Measurements from ENCODE around the gene ZBTB18. TPM values are rescaled to one million over a fixed set of nuclear protein-coding genes. Genes with fewer than 3 reads are reported as not detected.

ZBTB18 gene
- total RNA-seq, 1 donor, result 12.1 TPM

- no peak for DNase-seq (ENCODE audit: low read depth)
- no peak overlapping the region for H3K4me3 ChIP-seq (ENCODE audit: low read depth, low read length)
- TF ChIP-seq CTCF (IDR thresholded peaks at IDR 0.05; ENCODE audit: insufficient read depth, low read depth, low read length), result no peak
These were observed 23.6 kb downstream of the ZBTB18 start for GRCh38 chr1:244074559-244075171.

DNA sequence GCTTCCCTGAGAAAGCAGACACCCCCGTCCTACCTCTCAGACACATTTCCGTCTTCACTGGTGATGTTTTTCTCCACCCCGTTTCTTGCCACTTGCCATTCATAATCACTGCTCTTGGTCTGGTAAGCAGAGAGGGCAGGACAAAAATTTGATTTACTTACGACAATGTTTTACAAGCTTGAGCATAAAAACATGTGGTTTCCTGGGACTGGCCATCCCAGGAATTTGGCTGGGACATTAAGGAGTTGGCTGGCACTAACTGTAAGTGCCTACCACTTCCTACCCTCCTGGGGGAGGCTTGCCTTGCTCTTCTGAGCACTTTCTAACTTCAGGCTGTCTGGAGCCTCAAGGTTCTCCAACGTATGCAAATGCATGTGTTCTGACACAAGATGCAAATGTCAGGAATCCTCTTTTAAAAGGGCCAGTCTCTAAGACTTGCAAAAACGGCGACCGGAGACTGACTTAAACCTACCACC lies 24.2 kb downstream of the ZBTB18 start:
- peak; percentile 3 for DNase-seq (ENCODE audit: low read depth)
- TF ChIP-seq CTCF (IDR thresholded peaks at IDR 0.05; ENCODE audit: insufficient read depth, low read depth, low read length), result no peak
- H3K4me3 ChIP-seq (ENCODE audit: low read depth, low read length), result no peak overlapping the region

DNA sequence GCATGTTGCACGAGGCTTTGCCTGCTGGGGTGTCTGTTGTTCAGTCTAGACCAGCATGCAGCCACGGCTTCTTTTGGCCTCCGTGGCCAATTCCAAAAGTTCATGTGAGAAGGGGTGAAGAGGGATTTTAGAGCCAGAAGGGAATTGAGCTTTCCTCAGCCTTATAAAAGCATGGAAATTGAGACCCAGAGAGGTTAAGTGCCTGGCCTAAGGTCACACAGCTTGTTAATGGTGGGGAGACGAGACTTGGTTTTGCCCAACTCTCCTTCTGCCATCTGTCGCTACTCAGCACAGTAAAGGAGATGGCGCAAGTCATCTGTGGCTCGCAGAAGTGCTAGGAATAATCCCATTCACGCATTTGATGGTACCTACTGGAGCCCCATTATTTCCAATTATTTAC lies 25.7 kb downstream of the ZBTB18 start:
- no peak for TF ChIP-seq CTCF (IDR thresholded peaks at IDR 0.05; ENCODE audit: insufficient read depth, low read depth, low read length)
- no peak for DNase-seq (ENCODE audit: low read depth)

GRCh38 chr1:244077473-244078220 lies 26.6 kb downstream of the ZBTB18 start:
- H3K4me3 ChIP-seq (ENCODE audit: low read depth, low read length), result no peak overlapping the region

More for the DNA sequence above, 25.7 kb downstream of the ZBTB18 start:
- H3K4me3 ChIP-seq (ENCODE audit: low read depth, low read length), result no peak overlapping the region

DNA sequence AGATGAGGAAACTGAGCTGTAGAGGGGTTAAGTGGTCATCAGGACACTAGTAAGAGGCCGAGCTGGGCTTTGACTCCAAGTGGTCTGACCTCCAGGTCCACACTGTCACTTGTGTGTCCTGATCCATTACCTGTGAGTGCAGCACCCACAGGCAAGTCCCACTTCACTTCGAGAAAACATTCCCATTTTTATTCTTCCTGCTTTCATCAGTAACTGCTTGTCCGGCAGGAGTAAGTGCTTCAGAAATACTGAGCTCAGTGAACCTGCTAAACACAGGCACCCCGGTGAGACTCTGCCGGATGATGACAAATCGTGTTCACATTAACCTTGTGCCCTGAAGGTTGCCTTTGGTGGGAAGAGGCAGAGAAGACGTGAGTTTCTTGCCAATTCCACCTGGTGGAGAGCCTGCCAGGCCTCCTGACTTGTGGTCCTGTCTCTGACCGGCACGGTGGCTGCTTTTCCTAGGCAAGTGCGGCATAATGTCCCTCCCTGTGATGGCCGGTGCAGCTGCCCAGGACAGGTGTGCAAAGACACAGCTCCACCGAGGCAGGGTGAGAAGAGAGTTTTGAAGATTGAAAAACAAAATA lies 29.4 kb downstream of the ZBTB18 start:
- H3K4me3 ChIP-seq (ENCODE audit: low read depth, low read length), result no peak overlapping the region
- DNase-seq (ENCODE audit: low read depth), result no peak
- TF ChIP-seq CTCF (IDR thresholded peaks at IDR 0.05; ENCODE audit: insufficient read depth, low read depth, low read length), result no peak

More at GRCh38 chr1:244077473-244078220, 26.6 kb downstream of the ZBTB18 start:
- TF ChIP-seq CTCF (IDR thresholded peaks at IDR 0.05; ENCODE audit: insufficient read depth, low read depth, low read length), result no peak
- no peak for DNase-seq (ENCODE audit: low read depth)

DNA sequence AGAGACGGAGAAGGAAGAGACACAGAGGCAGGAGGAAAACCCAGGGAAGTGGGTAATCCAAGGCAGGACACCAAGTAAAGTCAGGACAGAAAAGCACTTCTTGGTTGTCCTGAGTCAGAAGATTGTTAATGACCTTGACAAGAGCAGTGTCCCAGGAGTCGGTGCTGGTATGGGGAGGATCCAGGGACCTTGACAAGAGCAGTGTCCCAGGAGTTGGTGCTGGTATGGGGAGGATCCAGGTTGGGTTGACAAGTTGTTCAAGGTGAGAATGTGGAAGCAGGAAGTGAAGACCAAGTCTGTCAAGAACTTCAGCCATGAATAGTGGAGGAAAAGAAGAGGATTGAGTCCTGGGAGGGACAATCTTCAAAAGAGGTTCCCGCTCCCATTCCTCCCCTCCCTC lies 31.9 kb downstream of the ZBTB18 start:
- no peak for TF ChIP-seq CTCF (IDR thresholded peaks at IDR 0.05; ENCODE audit: insufficient read depth, low read depth, low read length)
- DNase-seq (ENCODE audit: low read depth), result no peak
- H3K4me3 ChIP-seq (ENCODE audit: low read depth, low read length), result no peak overlapping the region

Data from fibroblast of villous mesenchyme (primary cell).